HG03135 (cell line): ENCODE data around the gene CCDC150.
"Not testable (repeated sequence)": the region's sequence is repeated elsewhere in the genome, so short reads cannot be mapped to it uniquely, and the experiment has no call there.

Source experiments
- ATAC-seq: cut with Tn5 transposase; IDR thresholded peaks from one replicate; pipeline ENCODE4 v1.9.1; 2021; ENCODE audit warnings: mild to moderate bottlenecking, moderate library complexity; ENCODE audit not compliant: unreplicated experiment

Gene CCDC150

GRCh38 chr2:196703695-196704094 lies 64.2 kb downstream of the CCDC150 start:
- ATAC-seq: no peak

- ATAC-seq: not testable (repeated sequence)
Observed at GRCh38 chr2:196710056-196710455, 70.5 kb downstream of the CCDC150 start.

GRCh38 chr2:196711625-196712024 lies 72.1 kb downstream of the CCDC150 start:
- no peak for ATAC-seq

- ATAC-seq: no peak
Observed at GRCh38 chr2:196712867-196713266, 73.4 kb downstream of the CCDC150 start.

- no peak for ATAC-seq
Observed at GRCh38 chr2:196718419-196719109, 79.0 kb downstream of the CCDC150 start.

- peak; percentile 76 for ATAC-seq
Observed at GRCh38 chr2:196719110-196719872, 79.8 kb downstream of the CCDC150 start.

GRCh38 chr2:196723571-196723970 lies 84.1 kb downstream of the CCDC150 start:
- ATAC-seq: no peak

GRCh38 chr2:196725218-196725617 lies 85.7 kb downstream of the CCDC150 start:
- no peak for ATAC-seq

- no peak for ATAC-seq
Observed at GRCh38 chr2:196725882-196726281, 86.4 kb downstream of the CCDC150 start.

- no peak for ATAC-seq
Observed at GRCh38 chr2:196729418-196729817, 89.9 kb downstream of the CCDC150 start.

- ATAC-seq: not testable (repeated sequence)
Observed at GRCh38 chr2:196736646-196737045, 97.1 kb downstream of the CCDC150 start.

GRCh38 chr2:196737046-196737445 lies 97.5 kb downstream of the CCDC150 start:
- ATAC-seq: no peak

GRCh38 chr2:196739031-196739430 lies 99.5 kb downstream of the CCDC150 start:
- no peak for ATAC-seq

- no peak for ATAC-seq
Observed at GRCh38 chr2:196742216-196742615, 102.7 kb downstream of the CCDC150 start.

- no peak for ATAC-seq
Observed at GRCh38 chr2:196742685-196743084, 103.2 kb downstream of the CCDC150 start.

- ATAC-seq: no peak
Observed at GRCh38 chr2:196743165-196743564, 103.7 kb downstream of the CCDC150 start.

GRCh38 chr2:196745711-196746110 lies 106.2 kb downstream of the CCDC150 start:
- ATAC-seq: no peak

GRCh38 chr2:196747400-196747799 lies 107.9 kb downstream of the CCDC150 start:
- no peak for ATAC-seq

- ATAC-seq: no peak
Observed at GRCh38 chr2:196748123-196748522, 108.6 kb downstream of the CCDC150 start.

GRCh38 chr2:196750291-196750923 lies 110.9 kb downstream of the CCDC150 start:
- ATAC-seq: peak; percentile 17

GRCh38 chr2:196750977-196751631 lies 111.6 kb downstream of the CCDC150 start:
- ATAC-seq: peak; percentile 97
